Peyer's patch (tissue), 4 donors: ENCODE data around the gene INTS6L.

Source experiments
- CTCF ChIP-seq, 6 experiments: fragments of 450-650 bp in 4 of 6; fragments of 200-600 bp in 2 of 6; sonication (generic) in 1 of 6; IDR thresholded peaks; one replicate each; pipeline ENCODE4 v1.5.1; 2017 to 2019; ENCODE audit warnings: antibody characterized with exemption in 6 of 6, mild to moderate bottlenecking in 3 of 6, moderate library complexity in 1 of 6
- POLR2A ChIP-seq, 2 donors: fragments of 450-650 bp; IDR thresholded peaks; one replicate each; pipeline ENCODE4 v1.5.1; 2017; ENCODE audit warnings: antibody characterized with exemption in 2 of 2, mild to moderate bottlenecking in 2 of 2, moderate library complexity in 2 of 2

- TF ChIP-seq POLR2A (IDR thresholded peaks at IDR 0.05) (no peak), CTCF (IDR thresholded peaks at IDR 0.05) (no peak)
Observed at GRCh38 chrX:135581496-135581895, 61.0 kb downstream of the INTS6L start.
